Endothelial cell (in vitro differentiated cells): Measurements from ENCODE around the gene KRT4. TPM values are rescaled to one million over a fixed set of nuclear protein-coding genes. Genes with fewer than 3 reads are reported as not detected.

Source experiments
- DNase-seq: peaks from one replicate; pipeline ENCODE4 v3.0.0; 2021; ENCODE audit warnings: low spot score
- H3K27ac Mint-ChIP-seq: one replicate; pipeline ENCODE4 v1.8.0; 2021; ENCODE audit warnings: mixed read lengths, inconsistent platforms; ENCODE audit not compliant: unreplicated experiment
- H3K27me3 Mint-ChIP-seq: one replicate; pipeline ENCODE4 v1.8.0; 2021; ENCODE audit warnings: mild to moderate bottlenecking, moderate library complexity, mixed read lengths, inconsistent platforms; ENCODE audit not compliant: unreplicated experiment
- H3K36me3 Mint-ChIP-seq: one replicate; pipeline ENCODE4 v1.8.0; 2021; ENCODE audit warnings: mild to moderate bottlenecking, low read depth, mixed read lengths, inconsistent platforms; ENCODE audit not compliant: unreplicated experiment
- H3K4me1 Mint-ChIP-seq: one replicate; pipeline ENCODE4 v1.8.0; 2021; ENCODE audit warnings: mild to moderate bottlenecking, mixed read lengths, inconsistent platforms; ENCODE audit not compliant: unreplicated experiment
- H3K4me3 Mint-ChIP-seq: one replicate; pipeline ENCODE4 v1.8.0; 2021; ENCODE audit warnings: mild to moderate bottlenecking, mixed read lengths, inconsistent platforms; ENCODE audit not compliant: unreplicated experiment
- H3K9me3 Mint-ChIP-seq: one replicate; pipeline ENCODE4 v1.8.0; 2021; ENCODE audit warnings: mixed read lengths, inconsistent platforms; ENCODE audit not compliant: unreplicated experiment
- CTCF ChIP-seq: fragments of 200-600 bp; sonication (generic); IDR thresholded peaks from one replicate; pipeline ENCODE4 v1.5.0; 2021; ENCODE audit warnings: antibody characterized with exemption; ENCODE audit not compliant: unreplicated experiment
- total RNA-seq: library from RNA; stranded (reverse); fragmentation: NEBNext Ultra II Directional; extraction: Animal tissue kit (Norgen Biotek cat#: 25700); gene quantifications from one replicate; pipeline ENCODE4 v1.2.1, GENCODE V29; 2021; ENCODE audit not compliant: unreplicated experiment

KRT4 gene
- total RNA-seq, 1 donor from 2014 or later = not detected

- Mint-ChIP-seq H3K27me3 (peaks cover 5% of the 10 kb centered on the region), H3K9me3 (no peaks in the 10 kb centered on the region), H3K36me3 (no peaks in the 10 kb centered on the region), H3K4me1 (no peaks in the 10 kb centered on the region), H3K27ac (no peak overlapping the region), H3K4me3 (no peak overlapping the region)
- no peak for TF ChIP-seq CTCF
- no peak for DNase-seq
Measured at GRCh38 chr12:52759695-52760094, 54.2 kb downstream of the KRT4 start.

- Mint-ChIP-seq H3K36me3 (no peaks in the 10 kb centered on the region), H3K4me3 (no peak overlapping the region), H3K27me3 (peaks cover 7% of the 10 kb centered on the region), H3K4me1 (peaks cover 2% of the 10 kb centered on the region), H3K9me3 (no peaks in the 10 kb centered on the region), H3K27ac (no peak overlapping the region)
- no peak for DNase-seq
- no peak for TF ChIP-seq CTCF
Measured at GRCh38 chr12:52759218-52759617, 54.7 kb downstream of the KRT4 start.

- DNase-seq = no peak
- TF ChIP-seq CTCF = no peak
- Mint-ChIP-seq H3K9me3 (no peaks in the 10 kb centered on the region), H3K27ac (no peak overlapping the region), H3K27me3 (peaks cover 7% of the 10 kb centered on the region), H3K4me1 (peaks cover 4% of the 10 kb centered on the region), H3K4me3 (no peak overlapping the region), H3K36me3 (no peaks in the 10 kb centered on the region)
Measured at GRCh38 chr12:52757449-52758176, 56.3 kb downstream of the KRT4 start.

Other genes with a start within 250 kb of the KRT4 start
- gene KRT74, start 240.3 kb downstream of the KRT4 start, total RNA-seq = not detected
- gene KRT72, start 212.7 kb downstream of the KRT4 start, total RNA-seq = 0.28 TPM
- 0.77 TPM for gene KRT73, start 195.6 kb downstream of the KRT4 start, total RNA-seq
- not detected for gene KRT2, start 161.9 kb downstream of the KRT4 start, total RNA-seq
- gene KRT1, start 133.7 kb downstream of the KRT4 start, total RNA-seq = not detected
- gene KRT77, start 110.6 kb downstream of the KRT4 start, total RNA-seq = not detected
- not detected for gene KRT76, start 36.8 kb downstream of the KRT4 start, total RNA-seq
- gene KRT3, start 18.0 kb downstream of the KRT4 start, total RNA-seq = not detected
- not detected for gene KRT79, start 20.2 kb upstream of the KRT4 start, total RNA-seq
- not detected for gene KRT78, start 34.9 kb upstream of the KRT4 start, total RNA-seq
- gene KRT8, start 91.0 kb upstream of the KRT4 start, total RNA-seq = 194 TPM
- gene KRT18, start 135.0 kb upstream of the KRT4 start, total RNA-seq = 195 TPM
- gene EIF4B, start 192.3 kb upstream of the KRT4 start, total RNA-seq = 629 TPM
- gene TNS2, start 235.9 kb upstream of the KRT4 start, total RNA-seq = 112 TPM